GOT3 (cell line): ENCODE measurements around the gene GREB1L.

Experiments used
- DNase-seq: peaks from one replicate; lab custom pipeline; 2025; ENCODE audit warnings: mixed read lengths; lab: John Stamatoyannopoulos, UW

Gene GREB1L

DNA sequence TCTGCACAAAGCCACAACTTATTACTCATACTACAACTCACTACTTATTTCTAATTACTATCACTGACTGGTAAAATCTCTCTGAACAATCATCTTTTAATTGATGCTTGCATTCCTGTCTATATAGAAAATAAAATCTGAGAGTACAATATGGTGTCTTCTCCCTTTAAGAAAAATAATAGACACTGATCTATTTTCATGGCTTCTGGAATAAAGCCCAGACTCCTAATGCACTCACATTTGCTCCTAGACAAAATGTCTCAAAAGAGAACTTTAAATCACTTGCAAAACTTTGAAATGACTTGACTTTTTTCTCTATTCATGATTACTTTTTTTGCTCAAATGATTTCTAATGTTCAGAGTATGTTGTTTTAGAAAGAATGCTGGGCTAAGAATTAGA, 329.7 kb downstream of the GREB1L start:
- no peak for DNase-seq
